Middle frontal gyrus (tissue), 1 donor: ENCODE measurements around the gene ALG9.
"Not testable (repeated sequence)": the region's sequence is repeated elsewhere in the genome, so short reads cannot be mapped to it uniquely, and the experiment has no call there.

Experiments
- DNase-seq: peaks from one replicate; pipeline ENCODE4 v3.0.0-alpha.2; 2015; ENCODE audit warnings: low spot score; ENCODE audit errors: extremely low spot score

The ALG9 gene

DNA sequence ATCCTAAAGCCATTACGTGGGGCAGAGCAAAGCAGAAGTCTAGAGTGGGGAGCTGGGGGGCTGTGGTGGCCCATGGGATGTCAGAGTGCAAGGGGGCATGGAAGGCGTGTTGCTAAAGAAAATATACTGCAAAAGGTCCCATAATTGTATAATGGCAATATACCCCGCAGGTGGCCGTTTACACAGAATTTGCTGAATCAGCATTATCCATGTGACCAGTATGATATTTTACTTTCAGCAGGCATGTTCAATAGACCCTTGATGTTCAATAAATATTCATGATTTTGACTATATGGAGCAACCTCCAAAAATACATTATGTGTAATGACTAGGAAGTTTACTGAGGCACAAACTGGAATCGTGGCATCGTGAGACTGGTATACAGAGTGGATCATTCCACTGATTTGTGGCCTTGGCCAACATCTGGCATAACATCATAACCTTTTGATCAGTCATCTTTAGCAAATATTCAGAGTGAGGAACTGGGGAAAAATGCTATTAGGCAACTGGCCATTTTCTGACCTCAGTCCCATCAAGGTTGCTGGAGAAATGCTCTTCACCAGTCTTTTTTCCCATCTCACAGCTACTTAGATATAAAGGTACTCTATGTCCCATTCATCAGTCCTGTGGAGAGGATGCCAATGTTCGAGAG, 75.9 kb downstream of the ALG9 start:
- DNase-seq: no peak

DNA sequence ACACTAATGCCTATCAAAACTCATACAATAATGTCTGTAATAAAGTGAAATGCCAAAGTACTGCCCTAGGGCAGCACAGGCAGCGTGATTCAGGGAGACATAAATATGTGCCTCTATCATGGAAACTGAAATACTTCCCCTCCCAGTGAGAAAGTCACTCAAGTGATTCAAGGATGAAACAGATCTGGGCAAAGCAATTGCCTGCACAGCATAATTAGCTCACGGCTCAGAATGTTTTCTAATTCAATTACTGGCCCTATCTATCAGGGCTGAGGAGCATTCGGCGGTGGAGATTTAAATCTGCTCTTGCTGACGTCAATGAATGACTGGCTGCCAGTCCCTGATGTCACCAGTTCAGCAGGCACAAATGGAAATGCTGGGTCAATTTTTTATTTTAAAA, 77.5 kb downstream of the ALG9 start:
- no peak for DNase-seq

DNA sequence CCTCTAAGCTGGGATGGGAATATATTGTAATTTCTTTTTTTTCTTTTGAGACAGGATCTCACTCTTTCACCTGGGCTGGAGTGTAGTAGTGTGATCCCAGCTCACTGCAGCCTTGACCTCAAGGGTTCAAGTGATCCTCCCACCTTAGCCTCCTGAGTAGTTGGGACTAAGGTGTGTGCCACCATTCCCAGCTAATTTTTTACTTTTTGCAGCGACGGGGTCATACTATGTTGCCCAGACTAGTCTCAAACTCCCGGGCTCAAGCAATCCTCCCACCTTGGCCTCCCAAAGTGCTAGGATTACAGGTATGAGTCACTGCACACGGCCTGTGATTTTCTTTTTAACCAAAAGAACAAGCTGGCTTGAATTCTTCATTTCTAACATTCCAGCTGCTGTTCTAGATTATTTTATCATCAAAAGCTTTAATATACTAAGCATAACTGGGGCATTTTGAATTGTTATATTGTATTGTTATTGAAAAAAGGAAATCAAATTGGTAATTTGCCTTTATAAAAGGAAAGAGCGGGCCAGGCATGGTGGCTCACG, 78.4 kb downstream of the ALG9 start:
- no peak for DNase-seq

DNA sequence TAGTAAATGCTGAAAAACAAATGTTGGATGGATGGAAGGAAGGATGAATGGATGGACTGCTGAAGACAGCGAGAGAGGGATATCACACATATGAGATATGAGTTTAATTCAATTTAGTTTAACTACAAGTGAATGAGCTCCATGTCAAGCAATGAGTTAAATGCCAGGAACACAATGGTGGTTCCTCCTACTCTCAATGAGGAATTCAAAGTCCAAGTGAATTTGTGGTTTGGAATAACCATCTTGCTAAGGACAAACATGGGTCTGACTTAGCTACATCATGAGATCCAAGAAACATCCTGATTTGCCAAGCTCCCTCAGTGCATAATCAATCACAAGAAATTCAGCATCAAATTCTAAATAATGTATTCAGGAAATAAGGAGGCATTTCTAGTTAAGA, 79.1 kb downstream of the ALG9 start:
- DNase-seq: no peak

DNA sequence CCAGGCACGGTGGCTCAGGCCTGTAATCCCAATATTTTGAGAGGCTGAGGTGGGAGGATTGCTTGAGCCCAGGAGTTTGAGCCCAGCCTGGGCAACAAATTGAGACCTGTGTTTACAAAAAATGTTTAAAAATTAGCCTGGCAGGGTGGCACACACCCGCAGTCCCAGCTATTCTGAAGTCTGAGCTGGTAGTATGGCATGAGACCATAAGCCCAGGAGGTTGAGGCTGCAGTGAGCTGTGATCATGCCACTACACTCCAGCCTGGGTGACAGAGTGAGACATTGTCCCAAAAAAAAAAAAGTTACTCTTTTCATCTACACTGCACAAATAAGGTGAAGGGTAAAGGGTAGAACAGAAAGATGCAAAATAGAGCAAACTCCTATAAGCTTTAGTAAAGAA, 82.9 kb downstream of the ALG9 start:
- no peak for DNase-seq

DNA sequence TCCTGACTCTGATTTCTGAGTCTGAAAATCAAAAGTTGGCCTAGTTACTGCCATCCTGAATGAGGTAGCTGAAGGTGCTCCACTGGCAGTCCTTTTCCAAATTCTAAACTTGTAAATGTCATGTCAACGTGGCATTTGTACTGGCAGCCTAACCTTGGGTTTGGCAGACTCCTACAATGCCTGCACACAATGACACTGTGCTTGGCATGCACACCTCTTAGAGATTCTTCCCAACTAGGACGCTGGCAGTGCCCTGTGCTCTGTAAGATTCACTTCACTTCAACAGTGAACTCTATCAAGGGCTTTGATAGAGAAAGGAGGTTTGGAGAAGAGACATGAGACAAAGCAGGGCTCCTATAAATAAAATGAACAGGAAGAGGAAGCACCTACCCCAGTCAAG, 83.3 kb downstream of the ALG9 start:
- no peak for DNase-seq

DNA sequence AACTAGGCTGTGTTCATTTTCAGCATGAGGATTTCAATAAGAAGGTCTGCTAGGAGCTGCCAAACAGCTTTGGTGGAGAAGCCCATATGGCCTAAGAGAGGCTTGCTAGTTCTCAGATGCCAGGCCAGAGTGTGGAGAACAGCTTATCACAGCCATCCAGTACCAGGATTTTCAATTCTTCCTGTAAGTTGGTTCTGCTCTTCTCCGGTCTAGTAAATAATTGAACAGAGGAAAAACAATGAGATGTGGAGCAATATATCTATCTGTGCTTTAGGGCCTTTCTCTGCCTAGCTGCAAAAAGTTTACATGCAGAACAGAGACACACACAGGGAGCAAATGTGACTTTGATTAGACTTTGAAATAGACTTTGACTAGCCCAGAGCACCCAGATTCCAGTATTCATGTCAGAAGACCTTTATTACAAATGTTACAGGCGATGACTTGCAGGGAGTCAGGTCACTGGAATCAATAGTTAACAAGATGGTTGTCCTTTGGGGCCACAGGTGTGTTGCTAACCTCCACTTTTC, 85.4 kb downstream of the ALG9 start:
- no peak for DNase-seq

DNA sequence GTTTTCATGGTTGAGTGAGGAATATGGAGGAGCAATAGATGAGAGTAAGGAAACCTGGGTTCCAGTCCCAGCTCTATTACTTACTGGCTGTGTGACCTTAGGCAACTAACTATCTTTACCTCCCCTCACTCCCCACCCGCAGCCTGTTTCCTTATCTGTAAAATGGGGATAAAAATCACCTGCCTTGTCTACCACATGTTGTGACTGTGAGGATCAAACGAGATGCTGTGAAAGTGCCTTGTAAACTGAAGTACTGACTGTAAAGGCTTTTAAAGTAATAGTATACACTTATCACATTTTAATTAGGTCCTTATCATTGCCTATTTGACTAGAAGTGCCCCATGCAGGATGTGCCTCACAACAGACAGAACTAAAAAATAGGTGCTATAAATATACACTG, 86.3 kb downstream of the ALG9 start:
- DNase-seq: no peak

DNA sequence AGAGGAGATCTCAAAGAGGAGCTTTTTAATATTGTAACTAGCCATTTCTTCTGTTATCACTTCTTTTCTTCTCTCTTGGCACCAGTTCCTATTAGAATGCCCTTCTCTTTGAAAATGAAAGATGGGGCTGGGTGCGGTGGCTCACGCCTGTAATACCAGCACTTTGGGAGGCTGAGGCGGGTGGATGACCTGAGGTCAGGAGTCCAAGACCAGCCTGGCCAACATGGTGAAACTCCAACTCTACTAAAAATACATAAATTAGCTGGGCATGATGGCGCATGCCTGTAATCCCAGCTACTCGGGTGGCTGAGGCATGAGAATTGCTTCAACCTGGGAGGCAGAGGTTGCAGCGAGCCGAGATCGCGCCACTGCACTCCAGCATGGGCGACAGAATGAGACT, 87.1 kb downstream of the ALG9 start:
- DNase-seq: not testable (repeated sequence)

DNA sequence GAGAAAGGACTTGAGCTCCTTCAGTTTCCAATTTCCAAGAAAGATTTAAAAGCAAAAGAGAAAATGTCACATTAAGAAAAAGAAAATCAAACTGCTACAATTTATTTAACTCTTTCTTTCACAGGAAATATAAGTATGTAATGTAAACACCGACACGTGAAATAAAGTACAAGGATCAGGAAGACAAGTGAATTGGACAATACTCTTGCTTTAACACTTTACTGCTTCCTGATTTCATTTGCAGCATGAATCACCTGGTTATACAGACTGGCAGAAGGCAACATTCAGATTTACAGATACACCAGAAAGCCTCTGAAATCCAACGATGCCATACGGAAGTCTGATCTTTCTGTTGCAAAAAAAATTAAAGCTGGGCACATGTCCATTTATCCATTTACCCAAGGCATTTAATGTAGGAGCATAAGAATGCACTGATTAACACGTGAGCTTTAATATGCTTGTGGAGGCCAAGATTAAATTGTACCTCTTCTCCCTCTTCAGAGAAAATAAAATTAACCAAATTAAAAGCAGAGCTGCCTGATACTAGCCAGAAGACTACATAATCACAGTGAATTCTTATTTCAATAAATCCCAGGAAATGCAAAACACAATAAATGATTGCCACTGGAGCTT, 89.2 kb downstream of the ALG9 start:
- DNase-seq: no peak

DNA sequence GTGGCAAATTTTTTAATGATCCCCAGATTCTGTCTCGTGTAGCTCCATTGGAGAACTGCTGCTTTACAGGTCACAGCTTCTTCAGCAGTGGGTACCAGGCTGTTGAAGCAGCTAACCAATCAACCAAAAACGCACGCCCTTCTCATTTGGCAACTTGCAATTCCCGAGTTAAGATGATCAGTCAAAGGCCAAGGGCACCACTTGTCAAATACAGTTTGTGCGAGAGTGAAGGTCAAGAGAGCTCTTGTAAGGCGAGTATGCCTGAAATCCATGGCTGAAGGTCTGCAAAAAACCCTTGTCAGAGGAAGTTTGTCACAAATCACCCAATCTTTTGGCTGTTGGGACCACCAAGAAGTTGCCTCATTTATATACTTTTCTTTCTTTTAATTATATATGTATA, 92.3 kb downstream of the ALG9 start:
- DNase-seq: no peak

DNA sequence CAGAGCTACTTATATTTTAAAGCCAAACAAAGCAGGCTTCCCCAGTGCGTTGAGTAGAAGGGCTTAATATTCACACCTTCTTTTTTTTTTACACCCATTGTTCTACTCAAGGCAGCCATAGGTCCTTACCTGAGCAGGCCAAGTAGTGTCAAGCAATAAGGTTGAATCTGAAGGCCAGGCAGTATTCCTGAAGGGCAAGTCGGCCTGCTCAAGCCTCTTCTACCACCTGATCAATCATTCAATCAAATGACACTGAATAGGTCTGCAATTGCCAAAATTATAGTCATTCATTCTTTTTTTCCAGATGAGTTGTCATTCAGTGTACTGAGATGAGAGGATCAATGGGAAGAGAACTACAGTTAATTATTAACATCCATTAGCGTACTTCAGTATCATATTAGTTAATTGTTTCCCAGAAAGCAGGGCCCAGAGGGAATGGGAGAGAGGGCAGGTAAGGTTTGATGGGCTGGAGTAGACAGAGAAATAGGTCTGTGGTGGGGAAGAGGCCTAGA, 93.3 kb downstream of the ALG9 start:
- no peak for DNase-seq

DNA sequence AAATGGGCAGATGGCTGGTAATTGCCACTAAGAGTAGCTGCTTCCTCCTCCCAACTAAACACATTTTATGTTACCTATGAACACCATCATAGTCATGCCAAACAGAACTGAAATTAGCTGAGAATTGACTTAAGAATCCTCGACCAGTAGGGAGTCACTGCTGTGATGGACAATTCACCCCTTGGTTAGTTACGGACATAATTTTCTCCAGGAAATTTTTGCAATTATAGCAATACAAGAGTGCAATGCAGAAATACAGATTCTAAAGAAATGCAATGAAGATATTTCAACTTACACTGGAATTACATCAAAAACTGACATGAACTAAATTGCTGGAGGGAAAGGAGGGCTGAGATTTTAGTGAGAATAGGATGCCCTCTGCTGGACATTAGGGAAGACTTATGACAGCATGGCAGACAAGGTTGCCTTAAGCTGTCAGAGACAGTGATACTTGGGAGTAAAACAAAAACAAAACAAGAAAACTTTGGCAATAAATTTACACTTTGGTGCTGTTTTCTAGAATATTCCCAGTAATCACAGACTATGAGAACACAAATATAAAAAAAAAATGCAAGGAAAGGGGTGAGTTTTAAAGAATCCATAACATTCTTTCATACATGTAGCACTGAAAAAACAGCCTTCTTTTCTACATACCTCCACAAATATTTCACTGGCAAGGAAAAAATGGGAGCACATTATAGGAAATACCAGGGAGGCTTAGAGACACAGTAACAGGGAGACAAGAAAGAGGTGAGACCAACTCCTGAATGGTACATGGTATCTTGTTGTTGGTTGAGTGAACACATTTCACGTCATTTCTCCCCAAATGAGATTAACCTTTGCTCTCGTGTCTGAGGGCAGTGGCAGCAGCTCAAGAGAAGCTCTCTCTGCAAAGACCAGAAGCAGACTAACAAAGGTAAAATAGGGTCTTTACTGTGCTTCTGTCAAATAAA, 94.0 kb downstream of the ALG9 start:
- DNase-seq: peak; percentile 62

DNA sequence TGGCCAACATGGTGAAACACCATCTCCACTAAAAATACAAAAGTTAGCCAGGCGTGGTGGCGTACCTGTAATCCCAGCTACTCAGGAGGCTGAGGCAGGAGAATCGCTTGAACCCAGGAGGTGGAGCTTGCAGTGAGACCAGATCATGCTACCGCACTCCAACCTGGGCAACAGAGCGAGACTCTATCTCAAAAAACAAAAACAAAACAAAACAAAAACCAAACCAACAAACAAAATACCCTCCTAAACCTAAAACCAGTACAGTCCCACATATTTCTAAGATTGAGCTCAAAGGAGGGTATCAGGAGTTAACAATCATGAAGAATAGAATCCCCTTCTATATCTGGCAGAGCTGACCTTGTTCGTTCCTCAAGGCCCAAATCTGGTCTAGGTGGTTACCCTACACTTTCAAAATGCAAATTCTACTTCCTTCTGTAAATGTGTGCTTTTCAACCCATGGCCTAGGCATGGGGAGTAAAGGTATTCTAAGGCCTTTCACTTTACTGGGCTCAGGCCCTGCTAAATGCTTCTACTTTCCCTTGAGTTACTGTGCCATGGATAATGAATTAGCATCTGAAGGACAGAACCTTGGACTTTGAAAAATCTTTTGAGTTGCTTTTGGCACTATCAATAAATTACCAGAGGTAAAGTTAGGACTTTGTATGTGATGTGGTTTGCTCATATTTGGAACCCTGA, 94.8 kb downstream of the ALG9 start:
- no peak for DNase-seq

DNA sequence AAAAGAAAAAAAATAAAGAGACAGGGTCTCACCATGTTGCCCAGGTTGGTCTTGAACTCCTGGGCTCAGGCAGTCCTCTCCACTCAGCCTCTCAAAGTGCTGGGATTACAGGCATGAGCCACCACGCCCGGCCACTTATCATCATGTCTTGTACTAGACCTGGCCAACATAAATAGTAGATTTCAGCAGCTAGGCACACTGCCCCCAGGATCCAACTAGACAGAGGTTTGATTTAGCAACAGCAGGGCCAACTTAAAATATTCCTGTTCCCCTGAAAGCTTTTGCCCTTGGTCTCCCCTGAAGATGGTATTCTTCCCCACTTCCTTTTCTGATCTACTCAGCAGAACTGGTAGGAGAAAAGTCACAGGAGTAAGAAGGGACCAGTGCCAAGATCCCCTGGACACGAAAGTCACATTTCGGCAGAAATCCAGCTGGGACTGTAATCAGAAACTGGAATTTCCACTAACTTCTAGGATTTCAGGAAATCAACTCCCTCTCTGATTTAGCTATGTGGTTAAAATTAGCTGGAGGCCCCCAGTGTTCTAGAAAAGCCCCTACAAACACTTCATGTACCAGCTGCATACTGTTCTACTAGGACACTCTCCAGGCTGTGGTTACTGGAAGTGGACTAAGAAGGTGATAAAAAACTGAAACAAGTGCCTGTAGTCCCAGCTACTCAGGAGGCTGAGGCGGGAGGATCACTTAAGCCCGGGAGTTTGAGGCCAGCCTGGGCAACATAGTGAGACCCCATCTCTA, 96.2 kb downstream of the ALG9 start:
- no peak for DNase-seq

DNA sequence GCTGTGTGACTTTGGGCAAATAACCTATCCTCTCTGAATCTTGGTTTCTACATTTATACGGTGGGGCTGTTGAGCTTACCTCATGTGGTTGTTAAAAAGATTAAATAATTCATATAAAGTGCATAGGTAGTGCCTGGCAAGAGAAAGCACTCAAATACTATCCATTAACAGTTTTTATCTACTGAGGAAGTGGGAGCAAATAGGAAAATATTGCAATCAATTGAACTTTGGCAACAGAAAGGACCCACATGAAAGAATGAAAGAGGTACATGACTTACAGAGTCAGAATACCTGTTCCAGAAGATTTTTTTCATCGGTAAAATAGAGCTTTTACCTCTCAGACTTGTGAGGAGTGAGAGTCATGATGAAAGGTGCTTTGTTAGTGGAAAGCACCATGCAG, 98.8 kb downstream of the ALG9 start:
- DNase-seq: no peak

DNA sequence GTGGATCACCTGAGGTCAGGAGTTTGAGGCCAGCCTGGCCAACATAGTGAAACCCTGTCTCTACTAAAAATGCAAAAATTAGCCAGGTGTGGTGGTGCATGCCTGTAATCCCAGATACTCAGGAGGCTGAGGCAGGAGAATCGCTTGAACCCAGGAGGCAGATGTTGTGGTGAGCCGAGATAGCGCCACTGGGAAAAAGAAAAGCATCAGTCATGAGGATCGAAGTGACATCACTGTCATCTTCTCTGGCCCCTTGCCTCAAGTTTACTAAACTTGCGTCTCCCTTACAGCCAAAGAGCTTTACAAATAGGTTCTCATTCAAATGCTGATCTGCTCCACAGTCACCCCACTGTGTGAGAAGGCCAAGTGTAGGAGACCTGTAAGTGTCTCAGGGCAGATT, 100.2 kb downstream of the ALG9 start:
- not testable (repeated sequence) for DNase-seq

DNA sequence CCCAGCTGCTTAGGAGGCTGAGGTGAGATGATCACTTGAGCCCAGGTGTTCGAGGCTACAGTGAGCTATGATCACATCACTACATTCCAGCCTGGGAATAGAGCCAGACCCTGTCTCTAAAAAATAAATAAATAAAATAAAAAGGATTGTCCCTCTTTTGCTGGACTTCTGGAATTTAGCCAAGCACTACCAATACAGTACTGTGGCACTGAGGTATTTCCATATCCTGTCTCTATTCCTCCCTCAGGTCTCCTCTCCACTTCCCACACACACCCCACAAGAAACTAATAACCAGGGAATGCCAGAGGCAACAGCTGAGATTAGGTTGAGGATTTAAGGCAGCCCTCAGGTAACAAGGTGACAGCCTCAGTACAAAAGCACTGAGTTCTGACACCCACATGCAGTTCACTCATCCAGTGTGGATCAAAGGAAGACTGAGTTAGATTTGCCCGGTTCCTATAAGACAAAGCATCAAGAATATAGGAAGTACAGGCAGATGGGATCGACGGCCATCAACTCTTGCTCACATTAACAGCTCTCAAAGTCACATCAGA, 100.7 kb downstream of the ALG9 start:
- DNase-seq: no peak

DNA sequence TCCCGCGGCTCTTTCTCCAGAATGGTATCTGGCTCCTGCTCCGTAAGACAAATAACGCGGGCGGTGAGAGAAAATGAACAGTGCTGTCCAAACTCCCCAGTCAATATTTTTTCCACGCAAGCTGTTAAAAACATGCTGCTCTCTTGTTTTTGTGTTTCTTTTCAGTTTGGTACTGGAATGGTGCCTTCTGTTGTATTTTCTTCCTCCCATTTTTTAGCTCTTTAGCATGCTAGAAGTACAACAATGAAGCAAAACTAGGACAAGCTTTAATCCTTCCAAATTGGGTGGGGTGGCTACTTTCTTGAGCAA, 104.6 kb downstream of the ALG9 start:
- DNase-seq: no peak
